ENCODE results near the gene RELL2. TPM values are rescaled to one million over a fixed set of nuclear protein-coding genes. Genes with fewer than 3 reads are reported as not detected.
A peak's percentile ranks its signal among the peaks of the same experiment; 100 is the strongest.
"Not testable (repeated sequence)": the region's sequence is repeated elsewhere in the genome, so short reads cannot be mapped to it uniquely, and the experiment has no call there.

The RELL2 gene
- total RNA-seq, 2 donors from 2014 or later = 0.41 to 1.3 TPM

GRCh38 chr5:141608557-141608956 is 28.2 kb upstream of the RELL2 start:
- DNase-seq (ENCODE audit: low spot score) = no peak
- TF ChIP-seq CTCF (IDR thresholded peaks at IDR 0.05) = no peak
- Histone ChIP-seq H3K9me3 (no peaks in the 10 kb centered on the region), H3K4me3 (no peak overlapping the region), H3K36me3 (no peaks in the 10 kb centered on the region), H3K27me3 (no peaks in the 10 kb centered on the region), H3K27ac (no peak overlapping the region), H3K4me1 (peaks cover 0 to 36% of the 10 kb centered on the region in 2 donors)

- H3K36me3 ChIP-seq = no peaks in the 10 kb centered on the region
- peaks cover 0 to 31% of the 10 kb centered on the region in 2 donors for H3K4me1 ChIP-seq
- H3K27me3 ChIP-seq = no peaks in the 10 kb centered on the region
- H3K4me3 ChIP-seq = no peak overlapping the region
- TF ChIP-seq CTCF (IDR thresholded peaks at IDR 0.05) = no peak
- H3K9me3 ChIP-seq = no peaks in the 10 kb centered on the region
- no peak for DNase-seq (ENCODE audit: low spot score)
- H3K27ac ChIP-seq = no peak overlapping the region
Measured at GRCh38 chr5:141609044-141609443, 27.8 kb upstream of the RELL2 start.

- H3K9me3 ChIP-seq; H3K36me3 ChIP-seq; H3K4me3 ChIP-seq; H3K27me3 ChIP-seq; H3K27ac ChIP-seq; DNase-seq (ENCODE audit: low spot score): not testable (repeated sequence)
- H3K4me1 ChIP-seq = peaks cover 0 to 22% of the 10 kb centered on the region in 2 donors
Measured at GRCh38 chr5:141609921-141610320, 26.9 kb upstream of the RELL2 start.

GRCh38 chr5:141611289-141611688 is 25.5 kb upstream of the RELL2 start:
- Histone ChIP-seq H3K27ac (no peak overlapping the region), H3K4me1 (peaks cover 0 to 16% of the 10 kb centered on the region in 2 donors), H3K27me3 (no peaks in the 10 kb centered on the region), H3K4me3 (no peak overlapping the region), H3K36me3 (no peaks in the 10 kb centered on the region), H3K9me3 (no peaks in the 10 kb centered on the region)
- TF ChIP-seq CTCF (IDR thresholded peaks at IDR 0.05) = no peak
- no peak for DNase-seq (ENCODE audit: low spot score)

- H3K36me3 ChIP-seq = no peaks in the 10 kb centered on the region
- H3K4me3 ChIP-seq = no peak overlapping the region
- DNase-seq (ENCODE audit: low spot score) = no peak
- H3K27me3 ChIP-seq = no peaks in the 10 kb centered on the region
- no peak overlapping the region for H3K27ac ChIP-seq
- H3K9me3 ChIP-seq = no peaks in the 10 kb centered on the region
- TF ChIP-seq CTCF (IDR thresholded peaks at IDR 0.05) = no peak
- H3K4me1 ChIP-seq = peaks cover 0 to 31% of the 10 kb centered on the region in 2 donors
Measured at GRCh38 chr5:141613344-141613743, 23.5 kb upstream of the RELL2 start.

- Histone ChIP-seq H3K36me3 (peaks cover 9% of the 10 kb centered on the region), H3K4me1 (peaks cover 0 to 37% of the 10 kb centered on the region in 2 donors), H3K27me3 (no peaks in the 10 kb centered on the region), H3K4me3 (no peak overlapping the region), H3K27ac (peak overlapping the region in 1 of 2 donors; percentile 95), H3K9me3 (no peaks in the 10 kb centered on the region)
- DNase-seq (ENCODE audit: low spot score) = no peak
- no peak for TF ChIP-seq CTCF (IDR thresholded peaks at IDR 0.05)
Measured at GRCh38 chr5:141615991-141616720, 20.6 kb upstream of the RELL2 start.
